Upper lobe of right lung (tissue), 1 donor: ENCODE data around the gene CRKL. TPM values are rescaled to one million over a fixed set of nuclear protein-coding genes. Genes with fewer than 3 reads are reported as not detected.

ENCODE experiments used
- ATAC-seq: fragments of 200-7000 bp; cut with Tn5 transposase; one replicate; pipeline ENCODE4 v1.9.1; 2020; ENCODE audit warnings: mild to moderate bottlenecking, moderate library complexity
- DNase-seq: peaks from one replicate; pipeline ENCODE4 v3.0.0-alpha.2; 2020
- H3K27ac ChIP-seq: fragments of 200-600 bp; one replicate; pipeline ENCODE4 v1.8.0; 2022
- H3K27me3 ChIP-seq: fragments of 200-600 bp; one replicate; pipeline ENCODE4 v1.8.0; 2022; ENCODE audit warnings: mild to moderate bottlenecking
- H3K36me3 ChIP-seq: fragments of 200-600 bp; one replicate; pipeline ENCODE4 v1.8.0; 2022
- H3K4me1 ChIP-seq: fragments of 200-600 bp; one replicate; pipeline ENCODE4 v1.8.0; 2022
- H3K4me3 ChIP-seq: fragments of 200-600 bp; one replicate; pipeline ENCODE4 v1.8.0; 2022; ENCODE audit warnings: mild to moderate bottlenecking
- H3K9me3 ChIP-seq: fragments of 200-600 bp; one replicate; pipeline ENCODE4 v1.8.0; 2022
- intact Hi-C: fragments of 100-400 bp; cut with DNase I; formaldehyde crosslinking; loops from one replicate; pipeline ENCODE4 v1.11.0; 2022
- total RNA-seq: library from RNA; stranded (reverse); fragmentation: NEBNext Ultra II Directional; extraction: Animal tissue kit (Norgen Biotek cat#: 25700); gene quantifications from one replicate; pipeline ENCODE4 v1.2.1, GENCODE V29; 2021
- TF ChIP-seq, protein P1 (sequence below): fragments of 200-600 bp; IDR thresholded peaks from one replicate; pipeline ENCODE4 v1.8.0; 2022; ENCODE audit warnings: antibody characterized with exemption
- donor health status: DM: no; HTN: yes; CAD: no; lungs with severe emphysema.

The CRKL gene
- total RNA-seq, 1 donor from 2014 or later = 60.8 TPM

DNA sequence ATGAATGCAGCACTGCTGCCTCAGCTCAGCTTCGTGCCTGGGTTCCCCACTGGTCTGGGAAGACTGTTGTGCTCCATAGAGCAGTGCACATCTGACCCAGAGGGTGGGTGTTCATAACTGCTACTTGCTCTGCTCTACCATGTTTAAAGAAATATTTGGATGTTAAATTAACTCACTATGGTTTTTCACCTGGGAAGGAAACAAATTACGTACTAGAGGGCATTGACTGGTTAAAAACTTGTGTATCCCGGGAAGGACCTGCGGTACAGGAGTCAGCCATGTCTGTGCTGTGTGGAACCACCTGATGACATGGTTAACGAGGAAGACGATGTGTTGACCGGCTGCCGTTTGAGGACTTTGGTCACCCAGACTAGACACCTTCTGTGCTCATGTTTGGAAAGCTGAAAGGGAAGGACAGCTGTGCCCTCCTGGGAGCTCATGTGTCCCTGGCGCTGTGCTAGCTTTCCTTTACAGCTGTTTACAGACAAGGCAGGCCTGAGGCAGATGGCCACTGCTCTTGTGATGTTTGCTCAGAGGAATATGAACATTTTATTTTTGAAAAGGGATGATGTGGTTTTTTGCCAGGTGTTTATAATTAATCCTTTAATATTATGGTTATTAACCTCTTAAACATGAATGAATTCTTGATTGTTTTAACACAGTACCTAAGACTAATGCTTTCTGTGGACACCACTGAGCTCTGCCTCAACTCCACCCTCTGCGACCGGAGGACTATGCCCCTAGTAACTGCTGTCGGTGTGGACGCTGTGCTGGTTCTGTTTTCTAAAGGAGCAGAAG lies 35.5 kb downstream of the CRKL start:
- peaks cover 7% of the 10 kb centered on the region for H3K4me1 ChIP-seq
- intact Hi-C loops = no loop called here
- H3K27me3 ChIP-seq = no peaks in the 10 kb centered on the region
- H3K9me3 ChIP-seq = no peaks in the 10 kb centered on the region
- H3K27ac ChIP-seq = no peak overlapping the region
- no peak overlapping the region for H3K4me3 ChIP-seq
- peaks cover 39% of the 10 kb centered on the region for H3K36me3 ChIP-seq
- TF ChIP-seq, protein P1, sequence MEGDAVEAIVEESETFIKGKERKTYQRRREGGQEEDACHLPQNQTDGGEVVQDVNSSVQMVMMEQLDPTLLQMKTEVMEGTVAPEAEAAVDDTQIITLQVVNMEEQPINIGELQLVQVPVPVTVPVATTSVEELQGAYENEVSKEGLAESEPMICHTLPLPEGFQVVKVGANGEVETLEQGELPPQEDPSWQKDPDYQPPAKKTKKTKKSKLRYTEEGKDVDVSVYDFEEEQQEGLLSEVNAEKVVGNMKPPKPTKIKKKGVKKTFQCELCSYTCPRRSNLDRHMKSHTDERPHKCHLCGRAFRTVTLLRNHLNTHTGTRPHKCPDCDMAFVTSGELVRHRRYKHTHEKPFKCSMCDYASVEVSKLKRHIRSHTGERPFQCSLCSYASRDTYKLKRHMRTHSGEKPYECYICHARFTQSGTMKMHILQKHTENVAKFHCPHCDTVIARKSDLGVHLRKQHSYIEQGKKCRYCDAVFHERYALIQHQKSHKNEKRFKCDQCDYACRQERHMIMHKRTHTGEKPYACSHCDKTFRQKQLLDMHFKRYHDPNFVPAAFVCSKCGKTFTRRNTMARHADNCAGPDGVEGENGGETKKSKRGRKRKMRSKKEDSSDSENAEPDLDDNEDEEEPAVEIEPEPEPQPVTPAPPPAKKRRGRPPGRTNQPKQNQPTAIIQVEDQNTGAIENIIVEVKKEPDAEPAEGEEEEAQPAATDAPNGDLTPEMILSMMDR = no peak
- DNase-seq = no peak
- no peak for ATAC-seq

DNA sequence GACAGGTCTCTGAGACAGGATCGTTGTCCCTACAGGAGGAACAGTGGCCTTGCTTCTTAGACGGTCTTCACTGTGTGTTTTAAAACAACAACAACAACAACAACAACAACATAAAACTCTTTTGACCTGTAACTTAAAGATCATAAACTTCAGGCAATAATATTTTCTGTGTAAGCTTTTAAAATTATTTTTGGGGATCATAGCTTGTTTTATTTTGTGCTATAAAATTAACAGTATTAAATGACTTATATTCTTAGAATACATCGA lies 36.1 kb downstream of the CRKL start:
- ATAC-seq (no peak), DNase-seq (no peak)
- Histone ChIP-seq H3K27ac (no peak overlapping the region), H3K36me3 (peaks cover 39% of the 10 kb centered on the region), H3K4me3 (no peak overlapping the region), H3K27me3 (no peaks in the 10 kb centered on the region), H3K9me3 (no peaks in the 10 kb centered on the region), H3K4me1 (peaks cover 12% of the 10 kb centered on the region)
- TF ChIP-seq, protein P1 = no peak
- intact Hi-C loops = no loop called here

DNA sequence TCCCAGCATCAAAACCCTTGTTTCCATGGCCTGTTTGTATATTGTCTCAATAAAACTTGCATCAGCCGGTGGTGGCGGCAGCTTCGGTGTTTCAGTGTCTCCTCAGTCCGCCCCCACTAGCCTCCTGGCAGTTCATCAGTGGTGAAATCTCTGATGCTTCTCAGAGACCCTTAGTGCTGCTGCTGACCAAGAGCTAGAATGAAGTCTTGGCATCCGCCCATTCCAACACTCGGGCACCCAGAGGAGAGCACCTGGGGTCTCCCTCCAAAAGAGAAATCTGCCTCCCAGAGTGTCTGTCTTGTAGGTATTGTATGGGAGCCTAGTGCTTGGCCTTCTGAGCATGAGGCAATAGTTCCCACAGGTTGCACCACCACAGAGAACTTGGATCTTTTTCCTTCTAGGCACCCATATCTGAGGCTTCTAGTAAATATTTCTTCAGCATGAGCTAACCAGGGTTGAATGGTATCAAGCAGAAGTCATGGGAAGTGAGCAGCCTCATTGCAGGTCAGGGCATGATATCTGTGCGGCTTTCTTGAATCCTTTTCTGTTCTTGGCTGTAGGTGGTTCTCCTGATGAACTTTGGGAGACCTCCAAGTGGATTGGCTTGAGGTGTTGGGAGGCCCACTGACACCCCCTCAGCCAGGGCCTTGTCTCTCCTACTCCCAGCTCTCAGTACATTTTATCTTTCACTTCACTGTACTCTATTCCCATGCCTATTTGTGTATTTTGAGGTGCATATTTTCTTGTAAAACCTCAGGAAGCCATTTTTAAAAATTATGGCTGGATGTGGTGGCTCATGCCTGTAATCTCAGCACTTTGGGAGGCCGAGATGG lies 36.7 kb downstream of the CRKL start:
- intact Hi-C loops = no loop called here
- no peaks in the 10 kb centered on the region for H3K9me3 ChIP-seq
- DNase-seq (no peak), ATAC-seq (peak; percentile 7)
- no peak overlapping the region for H3K4me3 ChIP-seq
- H3K4me1 ChIP-seq = peaks cover 14% of the 10 kb centered on the region
- no peaks in the 10 kb centered on the region for H3K27me3 ChIP-seq
- H3K36me3 ChIP-seq = peaks cover 39% of the 10 kb centered on the region
- H3K27ac ChIP-seq = no peak overlapping the region
- TF ChIP-seq, protein P1 = no peak

DNA sequence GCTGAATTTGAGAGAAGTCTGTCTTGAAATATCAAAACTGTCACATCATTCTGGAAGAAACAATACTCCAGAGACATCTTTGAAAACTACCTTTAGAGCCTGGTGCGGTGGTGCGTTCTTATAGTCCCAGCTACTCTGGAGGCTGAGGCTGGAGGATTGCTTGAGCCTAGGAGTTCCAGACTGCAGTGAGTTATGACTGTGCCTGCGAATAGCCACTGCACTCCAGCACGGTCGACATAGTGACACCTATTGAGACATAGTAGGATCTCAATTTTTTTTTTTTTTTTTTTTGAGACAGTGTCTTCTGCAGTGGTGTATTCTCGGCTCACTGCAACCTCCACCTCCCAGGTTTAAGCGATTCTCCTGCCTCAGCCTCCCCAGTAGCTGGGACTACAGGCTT lies 38.3 kb downstream of the CRKL start:
- peaks cover 14% of the 10 kb centered on the region for H3K4me1 ChIP-seq
- H3K36me3 ChIP-seq = peaks cover 25% of the 10 kb centered on the region
- H3K27ac ChIP-seq = no peak overlapping the region
- no peaks in the 10 kb centered on the region for H3K27me3 ChIP-seq
- DNase-seq = no peak
- ATAC-seq = no peak
- TF ChIP-seq, protein P1 = no peak
- intact Hi-C loops = no loop called here
- H3K4me3 ChIP-seq = no peak overlapping the region
- H3K9me3 ChIP-seq = no peaks in the 10 kb centered on the region

DNA sequence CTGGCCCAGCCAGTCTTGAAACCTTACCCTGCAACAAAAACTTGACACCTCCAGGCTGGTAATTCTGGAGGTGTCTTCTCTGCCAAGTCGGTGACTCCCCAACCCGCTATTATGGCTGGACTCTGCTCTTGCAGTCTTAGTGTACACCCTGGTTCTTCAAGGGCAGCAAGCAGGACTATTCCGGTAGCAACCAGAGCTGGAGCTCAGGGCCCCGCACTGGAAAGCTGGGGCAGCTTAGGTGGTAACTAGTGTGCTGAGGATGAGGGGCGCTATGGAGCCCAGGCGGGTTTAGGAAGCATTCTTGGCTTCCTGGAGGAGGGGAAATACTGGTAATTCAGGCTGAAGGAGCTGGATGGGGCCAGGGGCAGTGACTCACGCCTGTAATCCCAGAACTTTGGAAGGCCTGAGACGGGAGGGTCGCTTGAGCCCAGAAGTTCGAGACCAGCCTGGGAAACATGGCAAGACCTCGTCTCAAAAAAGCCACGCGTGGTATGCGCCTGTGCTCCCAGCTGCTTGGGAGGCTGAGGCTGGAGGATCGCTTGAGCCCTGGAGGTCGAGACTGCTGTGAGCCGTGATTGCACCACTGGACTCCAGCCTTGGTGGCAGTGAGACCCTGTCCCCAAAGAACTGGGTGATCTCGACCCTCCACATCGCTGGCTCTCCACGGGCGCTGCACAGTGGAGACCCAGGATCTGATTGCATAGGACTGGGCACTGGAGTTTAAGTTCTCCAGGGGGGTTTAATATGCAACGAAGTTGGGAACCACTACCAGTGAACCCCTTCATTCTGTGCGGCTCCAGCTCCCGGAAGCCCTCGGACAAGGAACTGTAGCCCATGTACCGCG lies 39.3 kb downstream of the CRKL start:
- Histone ChIP-seq H3K27ac (peak overlapping the region; percentile 58), H3K9me3 (no peaks in the 10 kb centered on the region), H3K27me3 (no peaks in the 10 kb centered on the region), H3K36me3 (peaks cover 16% of the 10 kb centered on the region), H3K4me1 (peaks cover 14% of the 10 kb centered on the region), H3K4me3 (peak overlapping the region; percentile 70)
- peak; percentile 67 for DNase-seq
- TF ChIP-seq, protein P1 = no peak
- peak; percentile 34 for ATAC-seq
- intact Hi-C loops = no loop called here
